AG10803 (cell line): ENCODE measurements around the gene KRTAP10-10.

Experiments used
- DNase-seq: peaks from one replicate; pipeline ENCODE4 v3.0.0; 2010; ENCODE audit warnings: low read depth
- H3K4me3 ChIP-seq: 2 replicates; pipeline ENCODE4 v1.5.1; 2011; ENCODE audit warnings: mild to moderate bottlenecking, low read length, control low read depth
- TF ChIP-seq, protein P1 (sequence below): conservative IDR thresholded peaks from 2 replicates; pipeline ENCODE4 v1.5.1; 2011; ENCODE audit warnings: mild to moderate bottlenecking, low read length, control low read depth, inconsistent platforms

KRTAP10-10 gene

DNA sequence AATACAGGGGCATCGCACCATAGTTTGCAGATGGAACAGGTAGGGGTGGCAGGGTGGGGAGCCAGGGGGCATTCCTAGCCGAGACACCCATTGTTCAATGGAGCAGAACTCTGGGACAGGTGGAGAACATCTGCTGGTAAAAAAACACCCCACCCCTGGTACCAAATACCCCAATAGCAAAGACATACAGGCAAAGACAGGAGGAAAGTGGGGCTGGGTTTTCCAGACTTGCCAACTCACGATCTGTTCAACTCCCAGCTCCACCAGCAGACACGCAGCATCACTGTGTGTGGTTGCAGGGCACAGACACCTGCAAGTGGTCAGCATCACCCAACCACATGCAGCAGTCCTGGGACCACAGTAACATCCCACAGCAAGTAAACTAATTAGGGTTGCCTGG lies 25.6 kb upstream of the KRTAP10-10 start:
- TF ChIP-seq, protein P1, sequence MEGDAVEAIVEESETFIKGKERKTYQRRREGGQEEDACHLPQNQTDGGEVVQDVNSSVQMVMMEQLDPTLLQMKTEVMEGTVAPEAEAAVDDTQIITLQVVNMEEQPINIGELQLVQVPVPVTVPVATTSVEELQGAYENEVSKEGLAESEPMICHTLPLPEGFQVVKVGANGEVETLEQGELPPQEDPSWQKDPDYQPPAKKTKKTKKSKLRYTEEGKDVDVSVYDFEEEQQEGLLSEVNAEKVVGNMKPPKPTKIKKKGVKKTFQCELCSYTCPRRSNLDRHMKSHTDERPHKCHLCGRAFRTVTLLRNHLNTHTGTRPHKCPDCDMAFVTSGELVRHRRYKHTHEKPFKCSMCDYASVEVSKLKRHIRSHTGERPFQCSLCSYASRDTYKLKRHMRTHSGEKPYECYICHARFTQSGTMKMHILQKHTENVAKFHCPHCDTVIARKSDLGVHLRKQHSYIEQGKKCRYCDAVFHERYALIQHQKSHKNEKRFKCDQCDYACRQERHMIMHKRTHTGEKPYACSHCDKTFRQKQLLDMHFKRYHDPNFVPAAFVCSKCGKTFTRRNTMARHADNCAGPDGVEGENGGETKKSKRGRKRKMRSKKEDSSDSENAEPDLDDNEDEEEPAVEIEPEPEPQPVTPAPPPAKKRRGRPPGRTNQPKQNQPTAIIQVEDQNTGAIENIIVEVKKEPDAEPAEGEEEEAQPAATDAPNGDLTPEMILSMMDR, result no peak
- DNase-seq, result no peak
- no peak overlapping the region for H3K4me3 ChIP-seq

DNA sequence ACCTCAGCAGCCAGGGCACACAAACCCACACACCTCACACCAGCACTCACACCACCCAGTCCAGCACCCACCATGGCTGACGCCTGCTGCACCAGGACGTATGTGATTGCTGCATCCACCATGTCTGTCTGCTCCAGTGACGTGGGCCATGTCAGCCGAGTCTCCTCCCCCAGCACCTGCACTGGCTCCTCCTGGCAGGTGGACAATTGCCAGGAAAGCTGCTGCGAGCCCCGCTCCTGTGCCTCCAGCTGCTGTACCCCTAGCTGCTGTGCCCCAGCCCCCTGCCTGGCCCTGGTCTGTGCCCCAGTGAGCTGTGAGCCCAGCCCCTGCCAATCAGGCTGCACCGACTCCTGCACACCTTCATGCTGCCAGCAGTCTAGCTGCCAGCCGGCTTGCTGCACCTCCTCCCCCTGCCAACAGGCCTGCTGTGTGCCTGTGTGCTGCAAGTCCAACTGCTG lies 25.1 kb upstream of the KRTAP10-10 start, which contains the start of gene KRTAP10-8:
Gene KRTAP10-8, plus strand, starts transcription at position 51 of the 458 bp plus-strand sequence. Its CDS starts 22 bp downstream, at position 73.
- DNase-seq, result no peak
- H3K4me3 ChIP-seq, result no peak within 1 kb of the TSS
- TF ChIP-seq, protein P1, result no peak

DNA sequence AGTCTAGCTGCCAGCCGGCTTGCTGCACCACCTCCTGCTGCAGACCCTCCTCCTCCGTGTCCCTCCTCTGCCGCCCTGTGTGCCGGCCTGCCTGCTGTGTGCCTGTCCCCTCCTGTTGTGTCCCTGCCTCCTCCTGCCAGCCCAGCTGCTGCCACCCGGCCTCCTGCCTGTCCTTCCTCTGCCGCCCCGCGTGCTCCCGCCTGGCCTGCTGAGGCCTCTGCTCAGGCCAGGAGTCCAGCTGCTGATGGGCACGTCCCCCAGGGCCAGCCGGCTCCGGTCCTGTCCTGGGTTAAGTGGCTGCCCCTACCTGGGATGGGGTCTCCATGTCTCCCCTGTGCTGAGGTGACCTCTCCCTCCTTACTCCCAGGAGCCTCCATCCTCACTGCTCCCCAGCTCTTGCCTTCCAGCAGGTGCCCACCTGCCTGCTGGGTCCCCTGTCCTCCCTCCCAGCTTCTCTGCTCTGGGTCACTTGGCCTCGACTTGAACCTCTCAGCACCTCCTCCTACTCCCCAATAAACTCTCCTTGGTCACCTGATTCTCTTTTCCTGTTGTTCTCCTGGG lies 24.4 kb upstream of the KRTAP10-10 start:
- DNase-seq, result no peak
- no peak overlapping the region for H3K4me3 ChIP-seq
- TF ChIP-seq, protein P1, result no peak

DNA sequence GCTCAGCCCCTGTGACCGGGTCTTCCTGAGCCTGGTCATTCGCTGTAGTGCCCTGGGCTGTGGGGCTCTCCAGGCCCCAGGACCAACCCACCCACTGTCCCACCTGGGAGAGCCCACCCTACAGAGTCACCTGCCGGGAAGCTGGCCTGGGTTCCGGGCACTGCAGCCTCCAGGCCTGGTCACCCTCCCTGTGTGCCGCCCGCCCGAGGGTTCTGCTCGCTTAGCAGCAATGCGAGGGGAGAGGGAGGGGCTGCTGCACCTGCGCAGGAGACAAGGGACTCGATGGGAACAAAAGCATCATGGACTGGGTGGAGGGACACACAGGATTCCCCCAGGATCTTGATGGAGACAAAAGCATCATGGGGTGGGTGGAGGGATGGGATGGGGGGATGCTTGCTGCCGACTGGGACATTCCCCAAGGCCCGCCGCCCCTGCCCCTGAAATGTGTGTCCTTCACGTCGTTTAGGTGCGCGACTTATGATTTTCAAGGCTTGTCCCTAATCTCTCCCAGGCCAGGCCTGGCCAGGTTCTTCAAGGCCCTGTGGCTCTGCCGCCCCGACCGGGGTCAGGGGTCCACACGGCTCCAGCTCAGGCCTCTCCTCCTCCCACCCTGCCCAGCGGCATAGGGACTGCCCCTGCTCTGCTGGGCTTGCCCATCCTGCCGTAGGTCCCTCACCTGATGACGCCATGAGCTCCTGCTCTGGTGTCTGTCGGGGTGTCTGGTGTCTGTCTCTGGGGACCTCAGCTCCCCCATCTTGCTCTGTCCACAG lies 23.6 kb upstream of the KRTAP10-10 start:
- TF ChIP-seq, protein P1, result no peak
- DNase-seq, result no peak
- no peak overlapping the region for H3K4me3 ChIP-seq

DNA sequence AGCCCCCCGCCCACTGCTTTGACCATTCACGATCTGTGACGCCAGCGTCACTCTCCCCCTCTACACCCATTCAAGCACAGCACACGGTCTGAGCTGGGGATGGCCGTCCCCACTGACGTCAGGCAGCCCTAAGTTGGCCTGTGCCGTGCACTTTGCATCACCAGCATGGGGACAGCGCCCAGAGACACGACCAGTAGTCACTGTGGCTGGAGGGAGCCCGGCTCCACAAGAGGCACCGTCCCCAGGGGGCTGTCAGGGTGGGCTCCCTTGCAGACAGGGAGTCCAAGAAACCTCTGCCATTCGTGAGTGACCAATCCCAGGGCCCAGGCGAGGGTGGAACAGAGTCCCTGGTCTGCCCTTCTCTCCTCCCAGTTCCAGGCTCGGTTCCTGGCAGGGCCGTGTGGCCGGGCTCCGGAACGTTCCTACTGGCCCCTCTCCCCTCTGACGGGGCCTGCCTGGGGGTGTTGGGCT lies 23.0 kb upstream of the KRTAP10-10 start:
- H3K4me3 ChIP-seq, result no peak overlapping the region
- TF ChIP-seq, protein P1, result no peak
- DNase-seq, result no peak

DNA sequence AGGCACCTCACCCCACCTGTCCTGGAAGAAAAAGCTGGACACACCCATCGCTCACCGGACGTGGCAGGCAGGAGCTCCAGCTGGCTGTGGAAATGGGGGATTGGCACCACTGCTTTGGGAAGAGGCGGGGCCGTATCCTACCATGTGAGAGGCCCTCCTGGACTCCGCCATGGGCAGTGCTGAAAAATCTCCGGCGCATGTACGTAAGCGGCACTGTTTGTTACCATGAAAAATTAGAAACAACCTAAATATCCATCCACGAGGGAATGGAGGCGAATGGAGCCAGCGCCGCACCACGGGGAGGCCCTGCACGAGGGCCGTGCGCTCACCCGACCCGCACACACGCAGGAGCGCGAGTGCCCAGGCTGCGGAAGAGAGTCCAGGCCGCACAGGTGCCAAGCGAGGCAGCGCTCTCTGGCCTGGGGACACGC lies 22.2 kb upstream of the KRTAP10-10 start:
- H3K4me3 ChIP-seq, result no peak overlapping the region
- TF ChIP-seq, protein P1, result no peak
- no peak for DNase-seq

DNA sequence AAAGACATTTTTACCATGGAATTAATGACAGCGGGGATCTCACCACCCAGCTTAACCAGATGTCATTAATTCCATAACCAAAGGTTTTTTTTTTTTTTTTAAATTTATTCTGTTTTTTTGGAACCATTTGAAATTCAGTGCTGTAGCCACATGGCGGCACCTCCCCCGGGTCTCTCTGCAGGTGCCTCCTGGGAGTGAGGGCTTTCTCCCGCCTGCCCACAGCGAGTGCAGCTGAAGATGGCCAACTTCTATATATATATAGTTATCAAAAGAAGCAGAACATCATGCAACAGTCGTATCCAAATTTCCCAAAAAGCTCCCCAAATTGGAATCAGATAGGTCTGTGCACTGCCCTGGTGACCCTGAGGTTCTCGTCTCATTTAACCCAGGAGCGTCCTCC lies 21.7 kb upstream of the KRTAP10-10 start:
- TF ChIP-seq, protein P1, result no peak
- no peak for DNase-seq
- no peak overlapping the region for H3K4me3 ChIP-seq
